NCI-H2029 treated with DMSO at 0.1 percent for 48 hours (cell line): ENCODE results near the gene ZDHHC23.

Experiments used
- DNase-seq: peaks from one replicate; lab custom pipeline; 2025; lab: John Stamatoyannopoulos, UW

Gene ZDHHC23

DNA sequence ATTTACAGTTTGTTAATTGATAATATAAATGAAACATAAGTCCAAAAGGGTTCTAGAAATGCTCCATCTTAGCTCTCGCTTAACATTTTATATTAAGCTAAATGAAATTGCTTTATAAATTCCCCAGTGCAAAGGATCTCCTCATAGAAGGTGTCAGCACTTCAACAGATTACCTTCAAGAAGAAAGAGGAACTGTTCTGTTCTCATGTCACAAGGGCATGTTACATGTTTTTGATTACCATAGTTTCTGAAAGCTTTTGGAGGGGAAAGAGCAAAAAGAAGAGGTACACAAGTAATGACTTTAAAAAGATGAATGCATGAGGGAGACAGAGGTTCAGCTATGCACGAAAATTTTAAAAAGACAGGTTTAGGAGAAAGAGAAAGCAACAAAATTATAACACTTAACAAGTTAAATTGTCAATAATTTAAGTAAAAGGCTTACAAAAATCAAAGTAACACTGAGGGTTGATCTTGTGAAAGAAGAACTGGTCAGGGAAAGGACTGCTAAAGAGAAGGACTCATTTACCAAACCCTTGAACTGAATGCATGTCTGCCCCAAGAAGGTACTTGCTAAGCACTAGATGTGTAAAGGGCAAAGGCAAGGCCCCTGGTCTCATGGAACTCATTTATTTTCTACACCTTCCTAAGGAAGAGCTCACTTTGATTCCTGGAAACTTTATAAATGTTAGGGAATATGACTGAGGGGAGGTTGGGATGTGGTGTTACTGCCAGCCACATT is 63.4 kb downstream of the ZDHHC23 start:
- DNase-seq = no peak
